BJ (cell line): ENCODE results near the gene CHMP2A. TPM values are rescaled to one million over a fixed set of nuclear protein-coding genes. Genes with fewer than 3 reads are reported as not detected.

Experiments used
- CTCF ChIA-PET: fragments of 350-600 bp; formaldehyde crosslinking; extraction: SDS; loops from one replicate; lab custom pipeline; 2021; ENCODE audit warnings: antibody characterized with exemption, inconsistent platforms; lab: Yijun Ruan, JAX
- POLR2A ChIA-PET: fragments of 300-600 bp; sonication (Branson Sonifier 250); formaldehyde crosslinking; extraction: SDS; loops from one replicate; lab custom pipeline; 2021; ENCODE audit warnings: antibody characterized with exemption; lab: Charles Lee
- DNase-seq: peaks from one replicate; pipeline ENCODE4 v3.0.0-alpha.2; 2011; ENCODE audit warnings: low read depth
- H3K27me3 ChIP-seq: 2 replicates; pipeline ENCODE4 v1.6.0; 2011; ENCODE audit warnings: low read length; ENCODE audit not compliant: control insufficient read depth, insufficient read depth
- H3K36me3 ChIP-seq: 2 replicates; pipeline ENCODE4 v1.5.1; 2011; ENCODE audit warnings: low read length; ENCODE audit not compliant: control insufficient read depth, insufficient read depth
- H3K4me3 ChIP-seq: 2 replicates; pipeline ENCODE4 v1.5.1; 2011; ENCODE audit warnings: low read depth, mild to moderate bottlenecking, control low read depth, low read length
- CTCF ChIP-seq: IDR thresholded peaks from 2 replicates; pipeline ENCODE4 v1.5.1; 2011; ENCODE audit warnings: low read depth, mild to moderate bottlenecking, control low read depth, inconsistent platforms, low read length, moderate library complexity; ENCODE audit not compliant: insufficient read depth
- polyA plus RNA-seq: library from polyadenylated mRNA; depleted of rRNA; stranded (reverse); fragments of >200 nt; gene quantifications from 2 replicates; pipeline ENCODE4 v1.2.3, GENCODE V29; 2011

Gene CHMP2A
- polyA plus RNA-seq, 1 experiment: 174 TPM

GRCh38 chr19:58552655-58553054 lies 2.2 kb downstream of the CHMP2A start:
- CTCF ChIA-PET: interaction anchor here (7.3 kb wide), 1 partner anchor 34 kb away, joined by 43 read pairs; the partner anchor contains the start of gene ZBTB45
- no peak overlapping the region for H3K4me3 ChIP-seq
- DNase-seq: no peak
- POLR2A ChIA-PET: no interaction called here
- H3K36me3 ChIP-seq: peaks cover 57% of the 10 kb centered on the region
- no peak for TF ChIP-seq CTCF
- H3K27me3 ChIP-seq: no peaks in the 10 kb centered on the region

- Histone ChIP-seq H3K36me3 (peaks cover 65% of the 10 kb centered on the region), H3K27me3 (no peaks in the 10 kb centered on the region), H3K4me3 (no peak overlapping the region)
- no peak for TF ChIP-seq CTCF
- ChIA-PET POLR2A (no interaction called here), CTCF (interaction anchor here (7.3 kb wide), 1 partner anchor 33 kb away, joined by 43 read pairs; the partner anchor contains the start of gene ZBTB45)
- DNase-seq: no peak
These were observed 3.1 kb downstream of the CHMP2A start for GRCh38 chr19:58551577-58552471.

- Histone ChIP-seq H3K4me3 (no peak overlapping the region), H3K27me3 (no peaks in the 10 kb centered on the region), H3K36me3 (peaks cover 59% of the 10 kb centered on the region)
- POLR2A ChIA-PET: no interaction called here
- CTCF ChIA-PET: interaction anchor here (7.3 kb wide), 1 partner anchor 32 kb away, joined by 43 read pairs; the partner anchor contains the start of gene ZBTB45
- no peak for DNase-seq
- no peak for TF ChIP-seq CTCF
These were observed 3.8 kb downstream of the CHMP2A start for GRCh38 chr19:58551123-58551497.

- no peak overlapping the region for H3K4me3 ChIP-seq
- peaks cover 57% of the 10 kb centered on the region for H3K36me3 ChIP-seq
- DNase-seq: no peak
- TF ChIP-seq CTCF: no peak
- no peaks in the 10 kb centered on the region for H3K27me3 ChIP-seq
- CTCF ChIA-PET: interaction anchor here (7.3 kb wide), 1 partner anchor 32 kb away, joined by 43 read pairs; the partner anchor contains the start of gene ZBTB45
- POLR2A ChIA-PET: no interaction called here
These were observed 4.4 kb downstream of the CHMP2A start for GRCh38 chr19:58550362-58551122.
